Endothelial cell of umbilical vein (primary cell): ENCODE measurements around the gene C1QTNF8. TPM values are rescaled to one million over a fixed set of nuclear protein-coding genes. Genes with fewer than 3 reads are reported as not detected.

Experiments
- BruUV-seq: library from RNA; stranded (reverse); fragments of 400-500 nt; replicated peaks from 2 replicates; lab custom pipeline; 2021; lab: Mats Ljungman, UMichigan
- CTCF ChIA-PET: fragments of 300-600, 350-600 bp; sonication (Branson Sonifier 250); formaldehyde crosslinking; loops from one replicate; lab custom pipeline; 2021; ENCODE audit warnings: antibody characterized with exemption, inconsistent platforms; lab: Charles Lee
- POLR2A ChIA-PET: fragments of 300-600, 350-600 bp; sonication (Branson Sonifier 250); formaldehyde crosslinking; loops from one replicate; lab custom pipeline; 2021; ENCODE audit warnings: antibody characterized with exemption, inconsistent platforms; lab: Charles Lee
- DNase-seq: peaks from one replicate; pipeline ENCODE4 v3.0.0-alpha.2; 2011; ENCODE audit warnings: low read depth, low spot score
- FAIRE-seq: peaks from 2 replicates; lab custom pipeline; 2011; peaks lifted over from hg19 to GRCh38; lab: Jason Lieb, UNC
- H2AFZ ChIP-seq: 2 replicates; pipeline ENCODE4 v1.6.0; 2012; ENCODE audit warnings: low read depth, low read length, control low read depth, inconsistent platforms
- H3K27ac ChIP-seq: 2 replicates; pipeline ENCODE4 v1.5.1; 2011; ENCODE audit warnings: low read depth, mild to moderate bottlenecking, control low read depth, low read length, moderate library complexity; ENCODE audit not compliant: insufficient read depth
- H3K27me3 ChIP-seq, 2 experiments: 2 replicates each; pipeline versions ENCODE4 v1.6.0 to v1.6.1; 2011; ENCODE audit warnings: low read length in 2 of 2, mixed read lengths in 1 of 2; ENCODE audit not compliant: control insufficient read depth in 2 of 2, insufficient read depth in 2 of 2
- H3K36me3 ChIP-seq, 2 experiments: 2 replicates in 1 of 2; 3 replicates in 1 of 2; pipeline ENCODE4 v1.5.1; 2011; ENCODE audit warnings: low read length in 2 of 2, mild to moderate bottlenecking in 1 of 2, moderate library complexity in 1 of 2; ENCODE audit not compliant: control insufficient read depth in 2 of 2, insufficient read depth in 2 of 2; ENCODE audit errors: extremely low read depth in 1 of 2
- H3K4me1 ChIP-seq: 3 replicates; pipeline ENCODE4 v1.5.1; 2011; ENCODE audit warnings: mild to moderate bottlenecking, low read length; ENCODE audit not compliant: control insufficient read depth, insufficient read depth; ENCODE audit errors: extremely low read depth
- H3K4me2 ChIP-seq: 2 replicates; pipeline ENCODE4 v1.6.1; 2011; ENCODE audit warnings: low read length, control low read depth, mixed read lengths; ENCODE audit not compliant: insufficient read depth
- H3K4me3 ChIP-seq, 3 experiments: fragments of 200-600 bp in 1 of 3; sonication (generic), shearing (Covaris generic) in 1 of 3; replicated peaks in 1 of 3; 2 replicates each; pipeline ENCODE4 v1.5.1; 2011 to 2016; ENCODE audit warnings: control low read depth in 3 of 3, low read length in 3 of 3, mild to moderate bottlenecking in 2 of 3, inconsistent platforms in 1 of 3, low read depth in 1 of 3, moderate library complexity in 1 of 3; ENCODE audit not compliant: insufficient read depth in 1 of 3
- H3K79me2 ChIP-seq: 2 replicates; pipeline ENCODE4 v1.6.0; 2012; ENCODE audit warnings: low read length, inconsistent platforms; ENCODE audit not compliant: control insufficient read depth, insufficient read depth
- H3K9ac ChIP-seq: replicated peaks from 2 replicates; pipeline ENCODE3; 2011; ENCODE audit warnings: low read length, control low read depth; ENCODE audit not compliant: insufficient read depth; ENCODE audit errors: extremely low read depth
- H3K9me1 ChIP-seq: replicated peaks from 3 replicates; pipeline ENCODE4 v1.6.0; 2011; ENCODE audit warnings: mild to moderate bottlenecking, low read length; ENCODE audit not compliant: control insufficient read depth, insufficient read depth; ENCODE audit errors: extremely low read depth
- H3K9me3 ChIP-seq: replicated peaks from 2 replicates; pipeline ENCODE4 v1.5.1; 2012; ENCODE audit warnings: low read length, inconsistent platforms; ENCODE audit not compliant: control insufficient read depth, insufficient read depth
- H4K20me1 ChIP-seq: replicated peaks from 2 replicates; pipeline ENCODE3; 2011; ENCODE audit warnings: mild to moderate bottlenecking, low read length; ENCODE audit not compliant: control insufficient read depth, insufficient read depth; ENCODE audit errors: extremely low read depth
- CTCF ChIP-seq, 2 donors: IDR thresholded peaks; 1 replicate in 1 of 2; 2 replicates in 1 of 2; pipeline ENCODE4 v1.5.1; 2011; ENCODE audit warnings: low read length in 2 of 2, mild to moderate bottlenecking in 2 of 2, moderate library complexity in 2 of 2, control low read depth in 1 of 2, inconsistent platforms in 1 of 2, low read depth in 1 of 2; ENCODE audit not compliant: insufficient read depth in 1 of 2; ENCODE audit errors: extremely low read depth in 1 of 2
- EZH2 ChIP-seq: IDR thresholded peaks from 2 replicates; pipeline ENCODE4 v1.6.1; 2012; ENCODE audit warnings: borderline replicate concordance, low read depth, mild to moderate bottlenecking, moderate library complexity, low read length, inconsistent platforms; ENCODE audit not compliant: severe bottlenecking
- FOS ChIP-seq: IDR thresholded peaks from 2 replicates; pipeline ENCODE4 v1.6.1; 2011; ENCODE audit warnings: mild to moderate bottlenecking, low read length, moderate library complexity, borderline replicate concordance; ENCODE audit not compliant: insufficient read depth
- GATA2 ChIP-seq: IDR thresholded peaks from 2 replicates; pipeline ENCODE4 v1.7.0; 2011; ENCODE audit warnings: low read depth, mild to moderate bottlenecking, moderate library complexity, mixed read lengths, low read length; ENCODE audit not compliant: insufficient read length, insufficient read depth
- JUN ChIP-seq: IDR thresholded peaks from 2 replicates; pipeline ENCODE4 v1.6.1; 2011; ENCODE audit warnings: borderline replicate concordance, low read depth; ENCODE audit not compliant: insufficient read length, insufficient read depth
- MAX ChIP-seq: IDR thresholded peaks from 2 replicates; pipeline ENCODE4 v1.6.1; 2011; ENCODE audit not compliant: insufficient read depth, insufficient read length
- MYC ChIP-seq: IDR thresholded peaks from one replicate; pipeline ENCODE4 v1.6.1; 2011; ENCODE audit warnings: mild to moderate bottlenecking, low read depth, low read length
- POLR2A ChIP-seq: IDR thresholded peaks from 2 replicates; pipeline ENCODE4 v1.6.1; 2012; ENCODE audit warnings: low read depth, mild to moderate bottlenecking, control low read depth, low read length
- POLR2AphosphoS5 ChIP-seq: IDR thresholded peaks from 2 replicates; pipeline ENCODE4 v1.6.1; 2012; ENCODE audit warnings: low read depth, mild to moderate bottlenecking, control low read depth, low read length, moderate library complexity; ENCODE audit not compliant: insufficient read depth
- dilution Hi-C: fragments of 300-500 bp; cut with MboI; formaldehyde crosslinking; loops from one replicate; pipeline ENCODE4 v1.15.0; 2019; ENCODE audit warnings: low sequenced_read_pairs; ENCODE audit not compliant: extremely low pct_ligation_motif_present
- intact Hi-C: fragments of 100-400 bp; cut with micrococcal nuclease; formaldehyde crosslinking; loops from one replicate; pipeline ENCODE4 v1.10.0; 2022
- polyA plus RNA-seq, 4 experiments: library from polyadenylated mRNA; depleted of rRNA in 3 of 4; stranded (reverse) in 3 of 4; unstranded in 1 of 4; fragments of >200 nt; gene quantifications; 2 replicates each; pipeline versions ENCODE4 v1.2.1 to v1.2.3, GENCODE V29; 2011 to 2012; ENCODE audit warnings: missing spikeins in 1 of 4
- total RNA-seq: library from RNA; stranded (reverse); gene quantifications from 2 replicates; pipeline ENCODE4 v1.2.3, GENCODE V29; 2021

The C1QTNF8 gene
- total and polyA plus RNA-seq, 2 donors (not counting 3 experiments of a cell fraction or from before 2014, with no cell fraction given), result not detected

- no peak overlapping the region for H3K9ac ChIP-seq
- no peaks in the 10 kb centered on the region for H4K20me1 ChIP-seq
- no peaks in the 10 kb centered on the region for H3K9me1 ChIP-seq
- FAIRE-seq, result no peak
- no peak for DNase-seq
- no peaks in the 10 kb centered on the region for H3K36me3 ChIP-seq
- H3K4me1 ChIP-seq, result peaks cover 19% of the 10 kb centered on the region
- H3K4me2 ChIP-seq, result no peak overlapping the region
- CTCF ChIA-PET, result no interaction called here
- no peak overlapping the region for H3K27ac ChIP-seq
- H3K4me3 ChIP-seq, result no peak overlapping the region
- dilution Hi-C loops, result no loop called here
- no peak overlapping the region for H2AFZ ChIP-seq
- no TSS peak for BruUV-seq
- TF ChIP-seq JUN (no peak), FOS (no peak), EZH2 (no peak), CTCF (IDR thresholded peaks at IDR 0.05; ENCODE audit: extremely low read depth in 1 of 2, insufficient read depth in 1 of 2, low read depth in 1 of 2, low read length in 2 of 2) (no peak), GATA2 (no peak), MYC (no peak), POLR2AphosphoS5 (no peak), MAX (no peak), POLR2A (no peak)
- POLR2A ChIA-PET, result no interaction called here
- H3K79me2 ChIP-seq, result no peaks in the 10 kb centered on the region
- no peaks in the 10 kb centered on the region for H3K9me3 ChIP-seq
- H3K27me3 ChIP-seq, result peaks cover 4 to 8% of the 10 kb centered on the region in 2 experiments
- intact Hi-C loops, result no loop called here
These were observed 19.1 kb downstream of the C1QTNF8 start for GRCh38 chr16:1076801-1077576.
